Upper lobe of left lung (tissue), 6 donors: ENCODE measurements around the gene PDCL2. TPM values are rescaled to one million over a fixed set of nuclear protein-coding genes. Genes with fewer than 3 reads are reported as not detected.

Source experiments
- ATAC-seq, 2 donors: fragments of 200-7000 bp; cut with Tn5 transposase; one replicate each; pipeline ENCODE4 v1.9.1; 2022; ENCODE audit warnings: mild to moderate bottlenecking in 2 of 2, moderate library complexity in 2 of 2; ENCODE audit not compliant: low FRiP score in 2 of 2
- DNase-seq, 2 donors: peaks; one replicate each; pipeline ENCODE4 v3.0.0-alpha.2; 2019 to 2020
- H3K27ac ChIP-seq, 4 donors: fragments of 200-600 bp; sonication (generic); one replicate each; pipeline ENCODE4 v1.5.1; 2016 to 2019
- H3K27me3 ChIP-seq, 4 donors: fragments of 200-600 bp; sonication (generic); one replicate each; pipeline ENCODE4 v1.5.1; 2017 to 2019
- H3K36me3 ChIP-seq, 4 donors: fragments of 200-600 bp; sonication (generic); one replicate each; pipeline ENCODE4 v1.5.1; 2016 to 2019
- H3K4me1 ChIP-seq, 4 donors: fragments of 200-600 bp; sonication (generic); one replicate each; pipeline ENCODE4 v1.5.1; 2018 to 2019
- H3K4me3 ChIP-seq, 4 donors: fragments of 200-600 bp; sonication (generic); one replicate each; pipeline ENCODE4 v1.5.1; 2017 to 2019; ENCODE audit warnings: mild to moderate bottlenecking in 2 of 4, moderate library complexity in 1 of 4
- H3K9me3 ChIP-seq, 4 donors: fragments of 200-600 bp; sonication (generic); one replicate each; pipeline ENCODE4 v1.5.1; 2018 to 2019
- EP300 ChIP-seq, 4 donors: sonication (generic); formaldehyde crosslinking; IDR thresholded peaks; one replicate each; pipeline ENCODE4 v1.5.1; 2017; ENCODE audit warnings: antibody characterized with exemption in 4 of 4, control low read depth in 2 of 4
- POLR2A ChIP-seq, 4 donors: fragments of 450-650 bp; IDR thresholded peaks; one replicate each; pipeline ENCODE4 v1.5.1; 2016 to 2017; ENCODE audit warnings: antibody characterized with exemption in 4 of 4, mild to moderate bottlenecking in 2 of 4
- POLR2AphosphoS5 ChIP-seq, 2 donors: sonication (generic); formaldehyde crosslinking; IDR thresholded peaks; one replicate each; pipeline ENCODE4 v1.5.1; 2017; ENCODE audit warnings: antibody characterized with exemption in 2 of 2
- WGBS, 2 donors: methylation state at CpG; one replicate each; pipeline ENCODE4 v1.1.5; 2017 to 2018; 5-methylcytosine and 5-hydroxymethylcytosine counted together
- total RNA-seq, 6 donors: library from RNA; depleted of rRNA in 4 of 6; stranded (reverse); fragments of >200 nt in 4 of 6; gene quantifications; one replicate each; pipeline versions ENCODE4 v1.1.0 to v1.2.1, GENCODE V29; 2016 to 2021
- TF ChIP-seq, protein P1 (sequence below), 6 experiments: fragments of 450-650 bp in 4 of 6; fragments of 200-600 bp in 2 of 6; sonication (generic) in 2 of 6; IDR thresholded peaks; one replicate each; pipeline ENCODE4 v1.5.1; 2016 to 2019; ENCODE audit warnings: antibody characterized with exemption in 6 of 6
- donor health status: DM: no; HTN: no; CAD: no; lungs with moderate emphysema.
- donor health status: DM: no; HTN: yes; CAD: no; lungs with severe emphysema.

PDCL2 gene
- total RNA-seq, 6 donors from 2014 or later = not detected

DNA sequence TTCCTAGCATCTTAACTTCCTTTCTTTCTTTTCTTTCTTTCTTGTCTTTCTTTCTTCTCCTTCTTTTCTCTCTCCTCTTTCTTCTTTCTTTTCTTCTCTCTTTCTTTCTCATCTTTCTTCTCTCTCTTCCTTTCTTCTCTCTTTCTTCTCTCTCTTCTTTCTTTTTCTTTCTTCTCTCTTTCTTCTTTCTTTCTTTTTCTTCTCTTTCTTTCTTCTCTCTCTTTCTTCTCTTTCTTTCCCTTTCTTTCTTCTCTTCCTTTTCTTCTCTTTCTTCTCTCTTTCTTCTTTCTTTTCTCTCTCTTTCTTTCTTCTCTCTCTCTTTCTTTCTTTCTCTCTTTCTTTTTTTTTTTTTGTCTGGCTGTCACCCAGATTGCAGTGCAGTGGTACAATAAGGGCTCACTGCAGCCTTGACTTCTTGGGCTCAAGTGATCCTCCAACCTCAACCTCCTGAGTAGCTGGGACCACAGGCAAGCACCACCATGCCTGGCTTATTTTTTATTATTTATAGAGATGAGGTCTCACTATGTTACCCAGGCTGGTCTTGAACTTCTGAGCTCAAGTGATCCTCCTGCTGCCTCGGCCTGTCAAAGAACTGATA lies 26.6 kb upstream of the PDCL2 start:
- H3K4me3 ChIP-seq = no peak overlapping the region
- DNase-seq = no peak
- TF ChIP-seq POLR2AphosphoS5 (IDR thresholded peaks at IDR 0.05) (no peak), EP300 (IDR thresholded peaks at IDR 0.05) (no peak), POLR2A (IDR thresholded peaks at IDR 0.05) (no peak)
- TF ChIP-seq, protein P1, sequence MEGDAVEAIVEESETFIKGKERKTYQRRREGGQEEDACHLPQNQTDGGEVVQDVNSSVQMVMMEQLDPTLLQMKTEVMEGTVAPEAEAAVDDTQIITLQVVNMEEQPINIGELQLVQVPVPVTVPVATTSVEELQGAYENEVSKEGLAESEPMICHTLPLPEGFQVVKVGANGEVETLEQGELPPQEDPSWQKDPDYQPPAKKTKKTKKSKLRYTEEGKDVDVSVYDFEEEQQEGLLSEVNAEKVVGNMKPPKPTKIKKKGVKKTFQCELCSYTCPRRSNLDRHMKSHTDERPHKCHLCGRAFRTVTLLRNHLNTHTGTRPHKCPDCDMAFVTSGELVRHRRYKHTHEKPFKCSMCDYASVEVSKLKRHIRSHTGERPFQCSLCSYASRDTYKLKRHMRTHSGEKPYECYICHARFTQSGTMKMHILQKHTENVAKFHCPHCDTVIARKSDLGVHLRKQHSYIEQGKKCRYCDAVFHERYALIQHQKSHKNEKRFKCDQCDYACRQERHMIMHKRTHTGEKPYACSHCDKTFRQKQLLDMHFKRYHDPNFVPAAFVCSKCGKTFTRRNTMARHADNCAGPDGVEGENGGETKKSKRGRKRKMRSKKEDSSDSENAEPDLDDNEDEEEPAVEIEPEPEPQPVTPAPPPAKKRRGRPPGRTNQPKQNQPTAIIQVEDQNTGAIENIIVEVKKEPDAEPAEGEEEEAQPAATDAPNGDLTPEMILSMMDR (IDR thresholded peaks at IDR 0.05) = no peak
- H3K36me3 ChIP-seq = no peaks in the 10 kb centered on the region
- no peaks in the 10 kb centered on the region for H3K27me3 ChIP-seq
- no peaks in the 10 kb centered on the region for H3K9me3 ChIP-seq
- H3K4me1 ChIP-seq = no peaks in the 10 kb centered on the region
- no peak for ATAC-seq
- no peak overlapping the region for H3K27ac ChIP-seq
- 75 to 82% methylated on average over 1 of the region's 1 CpG for WGBS, 2 donors

DNA sequence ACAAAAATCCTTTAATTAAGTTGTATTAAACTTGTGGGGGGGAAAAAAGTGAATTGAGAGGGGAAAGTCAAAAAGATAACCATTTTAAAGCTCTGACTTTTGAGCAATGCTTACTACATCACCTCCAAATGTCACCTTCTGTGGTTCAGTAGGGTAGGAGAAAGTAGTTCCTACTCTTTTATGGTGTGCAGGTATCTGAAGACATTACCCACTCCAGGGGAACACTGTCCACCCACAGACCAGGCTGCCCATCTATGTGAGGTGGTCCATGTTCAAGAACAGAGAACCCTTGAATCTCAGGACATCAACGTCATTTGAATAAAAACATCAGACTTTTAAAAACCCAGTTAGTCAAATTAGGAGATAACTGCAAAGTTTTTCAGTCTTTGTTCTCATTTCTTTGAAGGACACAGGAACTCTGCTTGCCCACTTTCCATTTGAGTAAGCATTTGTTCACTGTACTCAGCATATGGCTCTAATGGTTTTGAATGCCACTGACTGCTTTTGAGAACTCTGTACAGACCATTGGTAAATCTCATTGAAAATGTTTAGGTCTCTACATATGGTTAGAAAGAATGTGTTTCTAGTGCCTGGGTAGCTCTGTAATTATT lies 25.6 kb upstream of the PDCL2 start:
- WGBS, 2 donors = 72 to 95% methylated on average over 1 of the region's 1 CpG
- no peak for ATAC-seq
- Histone ChIP-seq H3K9me3 (no peaks in the 10 kb centered on the region), H3K27ac (no peak overlapping the region), H3K27me3 (no peaks in the 10 kb centered on the region), H3K36me3 (no peaks in the 10 kb centered on the region), H3K4me1 (no peaks in the 10 kb centered on the region), H3K4me3 (no peak overlapping the region)
- no peak for TF ChIP-seq POLR2A (IDR thresholded peaks at IDR 0.05)
- no peak for TF ChIP-seq EP300 (IDR thresholded peaks at IDR 0.05)
- TF ChIP-seq, protein P1 (IDR thresholded peaks at IDR 0.05) = no peak
- TF ChIP-seq POLR2AphosphoS5 (IDR thresholded peaks at IDR 0.05) = no peak
- DNase-seq = no peak

DNA sequence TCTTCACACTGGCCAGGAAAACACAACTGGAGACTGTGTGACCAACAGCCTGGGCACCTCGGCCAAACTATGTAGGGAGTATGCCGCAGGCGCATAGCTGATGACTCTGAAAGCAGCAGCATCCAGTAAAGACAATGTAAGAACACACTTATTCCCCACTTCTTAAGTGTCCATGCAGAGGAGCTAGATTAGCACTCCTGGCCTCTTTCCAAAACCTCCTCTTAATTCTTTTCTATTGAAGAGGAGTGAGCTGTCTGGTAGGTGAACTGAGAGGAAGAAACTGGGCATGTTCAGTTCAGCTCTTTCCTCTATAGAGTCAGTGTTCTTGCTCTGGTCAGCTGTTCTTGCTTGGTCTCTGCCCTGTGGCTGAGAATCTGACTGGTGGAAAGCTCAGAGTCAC lies 23.0 kb upstream of the PDCL2 start:
- H3K36me3 ChIP-seq = no peaks in the 10 kb centered on the region
- no peak overlapping the region for H3K4me3 ChIP-seq
- ATAC-seq (no peak), DNase-seq (no peak)
- WGBS, 2 donors = 70 to 96% methylated on average over 3 of the region's 3 CpGs
- peaks cover 0 to under 1% (median 0%) of the 10 kb centered on the region in 4 donors for H3K4me1 ChIP-seq
- H3K27me3 ChIP-seq = no peaks in the 10 kb centered on the region
- no peak overlapping the region for H3K27ac ChIP-seq
- no peaks in the 10 kb centered on the region for H3K9me3 ChIP-seq
- TF ChIP-seq EP300 (IDR thresholded peaks at IDR 0.05) (no peak), POLR2AphosphoS5 (IDR thresholded peaks at IDR 0.05) (no peak), POLR2A (IDR thresholded peaks at IDR 0.05) (no peak)

DNA sequence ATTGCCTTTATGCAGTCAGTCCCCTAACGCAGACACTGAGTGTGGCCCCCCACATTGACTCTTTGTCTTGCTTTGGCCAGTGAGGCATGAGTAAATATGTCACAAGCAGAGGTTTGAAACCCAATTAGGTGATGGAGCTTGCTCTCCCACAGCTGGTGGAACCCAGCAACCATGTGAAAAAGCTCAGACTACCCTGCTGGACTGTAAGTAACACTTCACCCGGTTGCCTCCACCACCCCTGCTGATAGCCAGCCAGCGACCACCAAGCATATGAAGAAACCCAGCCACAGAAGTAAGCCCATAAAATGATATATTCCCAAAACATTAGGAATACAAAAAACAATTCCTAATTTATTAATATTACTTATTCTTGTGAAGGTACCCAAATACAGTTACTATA lies 21.6 kb upstream of the PDCL2 start:
- TF ChIP-seq, protein P1 (IDR thresholded peaks at IDR 0.05) = no peak
- TF ChIP-seq POLR2A (IDR thresholded peaks at IDR 0.05) (no peak), POLR2AphosphoS5 (IDR thresholded peaks at IDR 0.05) (no peak), EP300 (IDR thresholded peaks at IDR 0.05) (no peak)
- Histone ChIP-seq H3K27ac (no peak overlapping the region), H3K4me3 (no peak overlapping the region), H3K36me3 (no peaks in the 10 kb centered on the region), H3K4me1 (peaks cover 0 to 7% (median 2%) of the 10 kb centered on the region in 4 donors), H3K27me3 (no peaks in the 10 kb centered on the region), H3K9me3 (no peaks in the 10 kb centered on the region)
- DNase-seq = no peak
- no peak for ATAC-seq
- WGBS, 2 donors = 71 to 82% methylated on average over 3 of the region's 3 CpGs

DNA sequence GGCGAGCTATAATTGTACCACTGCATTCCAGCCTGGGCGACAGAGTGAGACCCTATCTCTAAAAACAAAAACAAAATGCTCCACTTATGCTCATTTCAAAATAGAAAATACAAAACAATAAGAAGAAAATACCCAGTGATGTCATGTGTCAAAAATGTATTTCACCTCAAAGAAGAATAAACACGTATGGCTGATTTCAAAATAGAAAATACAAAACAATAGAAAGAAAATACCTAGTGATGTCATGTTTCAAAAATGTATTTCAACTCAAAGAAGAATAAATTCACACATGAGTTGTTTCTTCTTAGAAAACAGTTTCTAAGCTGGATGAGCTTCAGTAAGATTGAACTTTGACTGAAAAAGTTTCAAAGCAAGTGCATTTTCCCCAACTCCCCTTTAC lies 20.3 kb upstream of the PDCL2 start:
- H3K36me3 ChIP-seq = no peaks in the 10 kb centered on the region
- DNase-seq (no peak), ATAC-seq (no peak)
- H3K4me3 ChIP-seq = no peak overlapping the region
- peaks cover 0 to 7% (median 2%) of the 10 kb centered on the region in 4 donors for H3K4me1 ChIP-seq
- H3K27me3 ChIP-seq = no peaks in the 10 kb centered on the region
- no peak overlapping the region for H3K27ac ChIP-seq
- H3K9me3 ChIP-seq = no peaks in the 10 kb centered on the region
- WGBS, 2 donors = 88 to 90% methylated on average over 3 of the region's 3 CpGs
- TF ChIP-seq EP300 (IDR thresholded peaks at IDR 0.05) = no peak
- TF ChIP-seq POLR2A (IDR thresholded peaks at IDR 0.05) = no peak
- TF ChIP-seq POLR2AphosphoS5 (IDR thresholded peaks at IDR 0.05) = no peak
- TF ChIP-seq, protein P1 (IDR thresholded peaks at IDR 0.05) = no peak
